ENCODE results near the gene MAT1A.
"Not testable (repeated sequence)": the region's sequence is repeated elsewhere in the genome, so short reads cannot be mapped to it uniquely, and the experiment has no call there.

GRCh38 chr10:80242341-80242740 lies 47.1 kb downstream of the MAT1A start:
- TF ChIP-seq CTCF, POLR2A, EP300, POLR2AphosphoS5 (IDR thresholded peaks at IDR 0.05): not testable (repeated sequence)

Data from stomach (tissue), 4 donors.